ENCODE results near the gene SLC16A6.
"Not testable (repeated sequence)": the region's sequence is repeated elsewhere in the genome, so short reads cannot be mapped to it uniquely, and the experiment has no call there.

SLC16A6 gene

DNA sequence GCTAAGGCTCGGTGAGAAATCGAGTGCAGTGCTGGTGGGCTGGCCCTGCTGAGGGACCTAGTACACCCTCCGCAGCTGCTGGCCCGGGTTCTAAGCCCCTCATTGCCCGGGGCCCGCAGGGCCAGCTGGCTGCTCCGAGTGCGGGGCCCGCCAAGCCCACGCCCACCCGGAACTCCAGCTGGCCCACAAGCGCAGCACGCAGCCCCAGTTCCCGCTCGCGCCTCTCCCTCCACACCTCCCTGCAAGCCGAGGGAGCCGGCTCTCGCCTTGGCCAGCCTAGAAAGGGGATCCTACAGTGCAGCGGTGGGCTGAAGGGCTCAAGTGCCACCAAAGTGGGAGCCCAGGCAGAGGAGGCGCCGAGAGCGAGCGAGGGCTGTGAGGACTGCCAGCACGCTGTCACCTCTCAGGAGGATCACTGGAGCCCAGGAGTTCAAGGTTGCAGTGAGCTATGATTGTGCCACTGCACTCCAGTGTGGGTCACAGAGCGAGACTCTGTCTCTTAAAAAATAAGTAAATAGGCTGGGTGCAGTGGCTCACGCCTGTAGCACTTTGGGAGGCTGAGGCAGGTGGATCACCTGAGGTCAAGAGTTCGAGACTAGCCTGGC, 18.2 kb upstream of the SLC16A6 start:
- not testable (repeated sequence) for H3K4me1 ChIP-seq (ENCODE audit: control insufficient read depth, insufficient read depth, low read length); H3K4me3 ChIP-seq (ENCODE audit: low read depth, low read length); H3K9me3 ChIP-seq (ENCODE audit: control insufficient read depth, insufficient read depth, low read length); H3K27ac ChIP-seq (ENCODE audit: low read depth, low read length); H3K27me3 ChIP-seq (ENCODE audit: control insufficient read depth, insufficient read depth, low read length); H3K36me3 ChIP-seq (ENCODE audit: control insufficient read depth, insufficient read depth, low read length); H3K9ac ChIP-seq (ENCODE audit: low read depth, low read length)

DNA sequence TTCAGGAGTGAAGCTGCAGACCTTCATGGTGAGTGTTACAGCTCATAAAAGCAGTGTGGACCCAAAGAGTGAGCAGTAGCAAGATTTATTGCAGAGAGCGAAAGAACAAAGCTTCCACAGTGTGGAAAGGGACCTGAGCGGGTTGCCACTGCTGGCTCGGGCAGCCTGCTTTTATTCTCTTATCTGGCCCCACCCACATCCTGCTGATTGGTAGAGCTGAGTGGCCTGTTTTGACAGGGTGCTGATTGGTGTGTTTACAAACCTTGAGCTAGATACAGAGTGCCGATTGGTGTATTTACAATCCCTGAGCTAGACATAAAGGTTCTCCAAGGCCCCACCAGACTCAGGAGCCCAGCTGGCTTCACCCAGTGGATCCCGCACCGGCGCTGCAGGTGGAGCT, 17.6 kb upstream of the SLC16A6 start:
- not testable (repeated sequence) for H3K9me3 ChIP-seq (ENCODE audit: control insufficient read depth, insufficient read depth, low read length); H3K4me1 ChIP-seq (ENCODE audit: control insufficient read depth, insufficient read depth, low read length); H3K27ac ChIP-seq (ENCODE audit: low read depth, low read length)

DNA sequence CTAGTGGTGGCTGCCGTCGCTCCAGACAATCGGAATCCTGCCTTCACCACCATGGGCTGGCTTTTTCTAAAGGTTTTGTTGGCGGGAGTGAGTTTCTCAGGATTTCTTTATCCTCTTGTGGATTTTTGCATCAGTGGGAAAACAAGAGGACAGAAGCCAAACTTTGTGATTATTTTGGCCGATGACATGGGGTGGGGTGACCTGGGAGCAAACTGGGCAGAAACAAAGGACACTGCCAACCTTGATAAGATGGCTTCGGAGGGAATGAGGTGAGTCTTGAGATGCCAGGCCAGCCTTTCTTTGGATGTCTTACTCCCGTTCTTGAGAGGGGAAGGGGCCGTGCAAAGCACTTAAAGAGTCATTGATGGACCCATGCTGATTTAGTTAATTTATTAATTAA, 16.5 kb upstream of the SLC16A6 start:
- H3K9me3 ChIP-seq (ENCODE audit: control insufficient read depth, insufficient read depth, low read length) = no peaks in the 10 kb centered on the region
- H3K4me1 ChIP-seq (ENCODE audit: control insufficient read depth, insufficient read depth, low read length) = peaks cover 3% of the 10 kb centered on the region; the same call in 1 of the 2 replicates
- no peak overlapping the region for H3K4me3 ChIP-seq (ENCODE audit: low read depth, low read length)
- no peaks in the 10 kb centered on the region for H3K27me3 ChIP-seq (ENCODE audit: control insufficient read depth, insufficient read depth, low read length)
- H3K36me3 ChIP-seq (ENCODE audit: control insufficient read depth, insufficient read depth, low read length) = no peaks in the 10 kb centered on the region
- H3K27ac ChIP-seq (ENCODE audit: low read depth, low read length) = no peak overlapping the region
- H3K9ac ChIP-seq (ENCODE audit: low read depth, low read length) = no peak overlapping the region

More for the DNA sequence above, 17.6 kb upstream of the SLC16A6 start:
- not testable (repeated sequence) for H3K36me3 ChIP-seq (ENCODE audit: control insufficient read depth, insufficient read depth, low read length); H3K27me3 ChIP-seq (ENCODE audit: control insufficient read depth, insufficient read depth, low read length); H3K9ac ChIP-seq (ENCODE audit: low read depth, low read length); H3K4me3 ChIP-seq (ENCODE audit: low read depth, low read length)

DNA sequence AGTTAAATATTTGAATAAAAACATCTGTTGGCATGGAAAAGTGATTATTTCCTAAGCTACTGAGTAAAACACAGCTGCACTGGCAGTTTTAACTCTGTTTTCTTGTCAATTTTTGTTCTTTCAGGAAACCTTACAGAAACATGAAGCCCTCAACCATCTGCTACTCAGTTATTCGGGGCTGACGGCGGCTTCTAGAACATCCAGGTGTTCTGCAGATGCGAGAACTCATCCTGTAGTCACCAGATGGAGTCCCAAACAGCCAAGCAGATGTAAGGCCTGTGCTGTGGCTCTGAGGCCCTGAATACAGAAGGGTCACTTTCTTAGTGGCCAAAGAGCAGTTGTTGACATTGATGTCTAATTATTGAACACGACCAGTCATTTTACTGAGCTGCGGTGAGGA, 15.9 kb upstream of the SLC16A6 start:
- no peaks in the 10 kb centered on the region for H3K27me3 ChIP-seq (ENCODE audit: control insufficient read depth, insufficient read depth, low read length)
- H3K4me1 ChIP-seq (ENCODE audit: control insufficient read depth, insufficient read depth, low read length) = peaks cover 10% of the 10 kb centered on the region; the same call in 1 of the 2 replicates
- no peak overlapping the region for H3K9ac ChIP-seq (ENCODE audit: low read depth, low read length)
- H3K9me3 ChIP-seq (ENCODE audit: control insufficient read depth, insufficient read depth, low read length) = no peaks in the 10 kb centered on the region
- no peak overlapping the region for H3K27ac ChIP-seq (ENCODE audit: low read depth, low read length)
- no peak overlapping the region for H3K4me3 ChIP-seq (ENCODE audit: low read depth, low read length)
- no peaks in the 10 kb centered on the region for H3K36me3 ChIP-seq (ENCODE audit: control insufficient read depth, insufficient read depth, low read length)

DNA sequence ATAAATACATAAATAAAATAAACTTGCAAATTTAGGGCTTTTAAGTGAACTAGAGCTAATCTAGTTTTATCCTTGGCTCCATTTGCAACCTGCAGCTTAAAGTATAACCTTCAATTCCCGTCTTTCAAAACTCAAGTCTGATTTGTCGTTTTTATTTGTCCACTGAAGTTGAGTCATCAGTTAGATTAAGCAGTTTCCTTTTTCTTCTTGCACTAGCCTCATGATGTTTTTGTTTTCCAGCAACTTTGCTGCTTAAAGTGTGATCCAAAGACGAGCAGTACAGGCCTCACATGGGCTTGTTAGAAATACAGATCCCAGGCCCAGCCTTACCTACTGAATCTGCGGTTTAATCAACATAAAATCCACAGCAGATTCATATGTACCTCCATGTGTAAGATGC, 14.2 kb upstream of the SLC16A6 start:
- Histone ChIP-seq H3K27ac (ENCODE audit: low read depth, low read length) (no peak overlapping the region), H3K36me3 (ENCODE audit: control insufficient read depth, insufficient read depth, low read length) (no peaks in the 10 kb centered on the region), H3K9ac (ENCODE audit: low read depth, low read length) (no peak overlapping the region), H3K4me1 (ENCODE audit: control insufficient read depth, insufficient read depth, low read length) (peaks cover 18% of the 10 kb centered on the region; the same call in 1 of the 2 replicates), H3K27me3 (ENCODE audit: control insufficient read depth, insufficient read depth, low read length) (no peaks in the 10 kb centered on the region), H3K9me3 (ENCODE audit: control insufficient read depth, insufficient read depth, low read length) (no peaks in the 10 kb centered on the region), H3K4me3 (ENCODE audit: low read depth, low read length) (no peak overlapping the region)

DNA sequence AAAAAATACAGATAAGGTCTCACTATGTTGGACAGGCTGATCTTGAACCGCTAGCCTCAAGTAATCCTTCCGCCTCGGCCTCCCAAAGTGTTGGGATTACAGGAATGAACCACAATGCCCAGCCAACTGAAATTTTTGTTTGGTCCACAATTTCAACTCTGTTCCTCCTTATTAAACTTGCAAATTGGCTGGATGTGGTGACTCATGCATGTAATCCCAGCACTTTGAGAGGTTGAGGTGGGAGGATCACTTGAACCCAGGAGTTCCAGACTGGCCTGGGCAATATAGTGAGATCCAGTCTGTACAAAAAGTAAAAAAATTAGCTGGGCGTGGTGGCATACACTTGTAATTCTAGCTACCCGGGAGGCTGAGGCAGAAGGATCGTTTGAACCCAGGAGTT, 13.8 kb upstream of the SLC16A6 start:
- no peak overlapping the region for H3K9ac ChIP-seq (ENCODE audit: low read depth, low read length)
- H3K36me3 ChIP-seq (ENCODE audit: control insufficient read depth, insufficient read depth, low read length) = no peaks in the 10 kb centered on the region
- H3K4me1 ChIP-seq (ENCODE audit: control insufficient read depth, insufficient read depth, low read length) = peaks cover 18% of the 10 kb centered on the region; the same call in 1 of the 2 replicates
- H3K27me3 ChIP-seq (ENCODE audit: control insufficient read depth, insufficient read depth, low read length) = no peaks in the 10 kb centered on the region
- no peak overlapping the region for H3K27ac ChIP-seq (ENCODE audit: low read depth, low read length)
- H3K9me3 ChIP-seq (ENCODE audit: control insufficient read depth, insufficient read depth, low read length) = no peaks in the 10 kb centered on the region
- no peak overlapping the region for H3K4me3 ChIP-seq (ENCODE audit: low read depth, low read length)

DNA sequence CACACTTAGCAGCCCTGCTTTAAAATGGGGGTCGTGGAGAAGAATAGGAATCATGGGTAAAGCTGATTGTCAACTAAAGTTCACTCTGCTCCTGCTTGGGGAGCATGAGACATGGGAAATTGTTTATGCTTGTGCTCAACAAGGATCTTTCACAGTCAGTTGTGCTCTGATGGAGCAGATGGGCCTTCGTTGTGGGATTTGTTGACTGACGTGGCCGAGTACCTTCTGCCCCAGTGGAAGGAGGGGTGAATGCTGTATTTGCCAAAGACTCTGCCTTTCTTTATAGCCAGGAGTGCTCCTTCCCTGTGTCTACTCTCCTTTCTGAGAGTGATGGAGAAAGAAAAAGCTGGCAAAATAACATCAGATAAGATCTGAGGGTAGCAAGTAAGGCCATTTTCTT, 11.7 kb upstream of the SLC16A6 start:
- H3K4me3 ChIP-seq (ENCODE audit: low read depth, low read length) = no peak overlapping the region
- peaks cover 18% of the 10 kb centered on the region; the same call in 1 of the 2 replicates for H3K4me1 ChIP-seq (ENCODE audit: control insufficient read depth, insufficient read depth, low read length)
- no peaks in the 10 kb centered on the region for H3K36me3 ChIP-seq (ENCODE audit: control insufficient read depth, insufficient read depth, low read length)
- H3K9ac ChIP-seq (ENCODE audit: low read depth, low read length) = no peak overlapping the region
- no peaks in the 10 kb centered on the region for H3K27me3 ChIP-seq (ENCODE audit: control insufficient read depth, insufficient read depth, low read length)
- H3K27ac ChIP-seq (ENCODE audit: low read depth, low read length) = no peak overlapping the region
- H3K9me3 ChIP-seq (ENCODE audit: control insufficient read depth, insufficient read depth, low read length) = no peaks in the 10 kb centered on the region

DNA sequence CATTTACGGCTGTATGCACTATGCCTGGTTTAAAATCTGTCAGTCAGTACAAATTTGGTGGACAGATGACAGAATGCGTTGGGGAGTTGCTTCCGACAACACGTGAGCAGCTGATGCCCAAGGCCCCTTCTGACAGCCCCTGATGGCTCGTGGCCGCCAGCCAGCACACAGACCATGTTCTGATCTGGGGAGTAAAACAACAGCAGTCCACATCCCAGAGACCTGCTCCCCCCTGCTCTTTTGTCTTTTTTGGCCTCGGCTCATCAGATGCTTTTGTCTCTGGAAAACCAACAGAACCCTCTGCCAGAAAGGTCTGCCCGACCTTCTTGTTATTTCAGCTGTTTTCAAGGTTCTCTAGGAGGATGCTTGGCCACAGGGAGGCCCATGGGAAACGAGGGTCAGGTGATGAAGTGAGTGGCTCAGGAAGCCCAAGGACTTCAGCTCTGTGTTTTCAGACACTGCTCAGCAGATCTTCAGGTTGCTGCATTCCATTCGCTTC, 11.2 kb upstream of the SLC16A6 start:
- Histone ChIP-seq H3K27ac (ENCODE audit: low read depth, low read length) (no peak overlapping the region), H3K36me3 (ENCODE audit: control insufficient read depth, insufficient read depth, low read length) (no peaks in the 10 kb centered on the region), H3K4me3 (ENCODE audit: low read depth, low read length) (no peak overlapping the region), H3K27me3 (ENCODE audit: control insufficient read depth, insufficient read depth, low read length) (no peaks in the 10 kb centered on the region), H3K9ac (ENCODE audit: low read depth, low read length) (no peak overlapping the region), H3K4me1 (ENCODE audit: control insufficient read depth, insufficient read depth, low read length) (peaks cover 19% of the 10 kb centered on the region), H3K9me3 (ENCODE audit: control insufficient read depth, insufficient read depth, low read length) (no peaks in the 10 kb centered on the region)

DNA sequence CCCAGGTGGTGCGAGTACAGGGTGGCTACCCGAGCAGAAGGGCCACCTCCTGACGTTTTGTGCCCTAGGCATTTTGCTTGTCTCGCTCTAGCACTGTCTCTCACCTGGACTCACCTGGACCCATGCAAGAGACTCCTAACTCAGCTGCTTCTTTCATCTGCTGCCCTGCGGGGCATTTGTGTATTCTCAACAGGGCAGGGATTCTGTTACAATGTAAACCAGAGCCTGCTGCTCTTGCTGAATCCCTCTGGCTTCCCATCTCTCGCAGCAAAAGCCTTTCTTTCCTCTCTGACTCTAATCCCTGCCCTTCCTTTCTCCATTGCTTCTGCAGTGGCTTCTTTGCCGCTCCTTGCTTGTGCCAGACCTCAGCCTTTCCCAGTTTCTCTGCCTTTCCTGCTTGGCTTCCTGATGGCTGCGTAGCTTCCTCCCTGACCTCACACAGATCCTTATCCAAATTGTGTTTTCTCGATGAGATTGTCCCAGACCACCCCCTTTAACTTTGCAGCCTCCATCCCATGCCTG, 10.6 kb upstream of the SLC16A6 start:
- peak overlapping the region; percentile 26 for H3K27ac ChIP-seq (ENCODE audit: low read depth, low read length)
- H3K36me3 ChIP-seq (ENCODE audit: control insufficient read depth, insufficient read depth, low read length) = no peaks in the 10 kb centered on the region
- no peak overlapping the region for H3K4me3 ChIP-seq (ENCODE audit: low read depth, low read length)
- H3K4me1 ChIP-seq (ENCODE audit: control insufficient read depth, insufficient read depth, low read length) = peaks cover 25% of the 10 kb centered on the region
- no peak overlapping the region for H3K9ac ChIP-seq (ENCODE audit: low read depth, low read length)
- H3K27me3 ChIP-seq (ENCODE audit: control insufficient read depth, insufficient read depth, low read length) = no peaks in the 10 kb centered on the region
- no peaks in the 10 kb centered on the region for H3K9me3 ChIP-seq (ENCODE audit: control insufficient read depth, insufficient read depth, low read length)

DNA sequence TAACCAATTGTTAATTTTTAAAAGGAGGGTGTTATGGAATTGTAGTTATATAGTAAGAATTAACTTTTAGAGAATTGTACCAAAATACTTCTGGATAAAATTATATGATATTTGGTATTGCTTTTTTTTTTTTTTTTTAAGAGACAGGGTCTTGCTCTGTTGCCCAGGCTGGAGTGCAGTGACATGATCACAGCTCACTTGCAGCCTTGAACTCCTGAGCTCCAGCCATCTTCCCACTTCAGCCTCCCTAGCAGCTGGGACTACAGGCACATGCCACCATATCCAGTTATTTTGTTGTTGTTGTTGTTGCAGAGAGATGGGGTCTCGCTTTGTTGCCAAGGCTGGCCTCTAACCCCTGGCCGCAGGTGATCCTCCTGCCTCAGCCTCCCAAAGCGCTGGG, 8.9 kb upstream of the SLC16A6 start:
- Histone ChIP-seq H3K4me1 (ENCODE audit: control insufficient read depth, insufficient read depth, low read length) (peaks cover 35% of the 10 kb centered on the region), H3K9ac (ENCODE audit: low read depth, low read length) (no peak overlapping the region), H3K27ac (ENCODE audit: low read depth, low read length) (no peak overlapping the region), H3K4me3 (ENCODE audit: low read depth, low read length) (no peak overlapping the region), H3K36me3 (ENCODE audit: control insufficient read depth, insufficient read depth, low read length) (no peaks in the 10 kb centered on the region), H3K27me3 (ENCODE audit: control insufficient read depth, insufficient read depth, low read length) (no peaks in the 10 kb centered on the region), H3K9me3 (ENCODE audit: control insufficient read depth, insufficient read depth, low read length) (no peaks in the 10 kb centered on the region)

DNA sequence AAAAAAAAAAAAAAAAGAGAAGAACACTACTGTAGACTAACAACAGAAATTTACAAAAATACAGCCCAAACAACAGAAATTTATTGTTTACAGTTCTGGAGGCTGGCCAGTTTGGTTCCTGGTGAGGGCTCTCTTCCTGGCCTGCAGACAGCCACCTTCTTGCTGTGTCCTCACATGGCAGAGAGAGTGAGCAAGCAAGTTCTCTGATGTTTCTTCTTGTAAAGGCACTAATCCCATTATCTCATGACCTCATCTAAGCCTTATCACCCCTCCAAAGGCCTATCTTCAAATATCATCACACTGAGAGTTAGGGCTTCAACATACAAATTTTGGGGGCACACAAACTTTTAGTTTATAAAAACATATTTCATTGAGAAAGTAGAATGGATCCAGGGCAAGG, 7.7 kb upstream of the SLC16A6 start:
- no peaks in the 10 kb centered on the region for H3K36me3 ChIP-seq (ENCODE audit: control insufficient read depth, insufficient read depth, low read length)
- peaks cover 47% of the 10 kb centered on the region for H3K4me1 ChIP-seq (ENCODE audit: control insufficient read depth, insufficient read depth, low read length)
- H3K4me3 ChIP-seq (ENCODE audit: low read depth, low read length) = no peak overlapping the region
- no peak overlapping the region for H3K27ac ChIP-seq (ENCODE audit: low read depth, low read length)
- H3K9ac ChIP-seq (ENCODE audit: low read depth, low read length) = no peak overlapping the region
- no peaks in the 10 kb centered on the region for H3K9me3 ChIP-seq (ENCODE audit: control insufficient read depth, insufficient read depth, low read length)
- H3K27me3 ChIP-seq (ENCODE audit: control insufficient read depth, insufficient read depth, low read length) = peaks cover under 1% of the 10 kb centered on the region; the same call in 1 of the 2 replicates
